Keratinocyte (primary cell): Measurements from ENCODE around the gene RAB11FIP3.

Source experiments
- EZH2 ChIP-seq: IDR thresholded peaks from one replicate; pipeline ENCODE4 v1.6.1; 2012; ENCODE audit warnings: inconsistent platforms, mild to moderate bottlenecking, low read length, moderate library complexity
- TF ChIP-seq, protein P1 (sequence below), 3 experiments: IDR thresholded peaks in 1 of 3; conservative IDR thresholded peaks in 1 of 3; optimal IDR thresholded peaks in 1 of 3; 2 replicates in 2 of 3; 3 replicates in 1 of 3; pipeline versions ENCODE3 to v1.5.1; 2011; ENCODE audit warnings: low read length in 3 of 3, mild to moderate bottlenecking in 3 of 3, moderate library complexity in 2 of 3, control low read depth in 1 of 3, inconsistent platforms in 1 of 3; ENCODE audit not compliant: insufficient read depth in 2 of 3; ENCODE audit errors: extremely low read depth in 1 of 3

DNA sequence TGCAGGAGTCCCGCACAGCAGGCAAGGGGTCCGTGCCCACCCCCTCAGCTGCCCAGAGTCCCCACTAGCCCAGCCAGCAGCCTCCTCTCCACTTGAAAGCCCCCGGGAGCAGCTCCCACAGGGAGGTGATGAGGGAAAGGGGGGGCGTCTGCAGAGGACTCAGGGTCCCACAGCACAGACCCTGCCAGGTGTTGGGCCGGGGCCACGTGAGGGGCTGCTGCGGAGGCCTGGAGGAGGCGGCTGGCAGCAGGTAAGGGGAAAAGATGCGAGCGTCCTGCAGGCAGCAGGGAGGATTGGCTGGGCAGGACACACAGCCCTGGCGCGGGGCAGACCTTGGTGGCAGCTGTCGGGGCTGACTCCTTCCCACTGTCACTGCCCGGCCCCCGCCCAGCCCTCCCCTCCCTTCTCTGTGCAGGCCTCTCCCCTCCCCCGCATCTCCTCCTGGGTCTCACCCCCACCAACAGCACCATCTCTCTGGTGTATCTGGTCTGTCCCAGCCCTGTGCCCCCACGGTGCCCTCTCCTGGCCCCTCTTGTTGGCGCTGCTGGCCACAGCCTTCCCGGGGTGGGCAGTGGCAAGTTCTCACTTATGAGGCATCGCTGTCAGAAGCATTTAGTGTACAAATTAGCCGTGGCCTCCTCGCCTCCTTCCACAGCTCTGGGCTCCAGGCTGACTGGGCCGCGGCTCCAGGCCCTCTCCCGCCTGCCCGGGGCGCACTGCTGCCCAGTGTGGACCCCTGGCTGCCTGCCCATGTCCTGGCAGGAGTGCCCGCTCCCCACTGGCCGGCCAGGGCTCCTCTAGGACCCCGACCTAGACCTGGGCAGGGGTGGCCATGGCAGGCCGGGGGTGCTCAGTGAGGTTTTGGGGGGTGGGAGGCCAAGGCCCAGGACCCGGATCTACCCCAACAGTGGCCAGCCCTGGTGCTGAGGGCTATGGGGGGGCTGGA is 130.4 kb downstream of the RAB11FIP3 start:
- TF ChIP-seq, protein P1, sequence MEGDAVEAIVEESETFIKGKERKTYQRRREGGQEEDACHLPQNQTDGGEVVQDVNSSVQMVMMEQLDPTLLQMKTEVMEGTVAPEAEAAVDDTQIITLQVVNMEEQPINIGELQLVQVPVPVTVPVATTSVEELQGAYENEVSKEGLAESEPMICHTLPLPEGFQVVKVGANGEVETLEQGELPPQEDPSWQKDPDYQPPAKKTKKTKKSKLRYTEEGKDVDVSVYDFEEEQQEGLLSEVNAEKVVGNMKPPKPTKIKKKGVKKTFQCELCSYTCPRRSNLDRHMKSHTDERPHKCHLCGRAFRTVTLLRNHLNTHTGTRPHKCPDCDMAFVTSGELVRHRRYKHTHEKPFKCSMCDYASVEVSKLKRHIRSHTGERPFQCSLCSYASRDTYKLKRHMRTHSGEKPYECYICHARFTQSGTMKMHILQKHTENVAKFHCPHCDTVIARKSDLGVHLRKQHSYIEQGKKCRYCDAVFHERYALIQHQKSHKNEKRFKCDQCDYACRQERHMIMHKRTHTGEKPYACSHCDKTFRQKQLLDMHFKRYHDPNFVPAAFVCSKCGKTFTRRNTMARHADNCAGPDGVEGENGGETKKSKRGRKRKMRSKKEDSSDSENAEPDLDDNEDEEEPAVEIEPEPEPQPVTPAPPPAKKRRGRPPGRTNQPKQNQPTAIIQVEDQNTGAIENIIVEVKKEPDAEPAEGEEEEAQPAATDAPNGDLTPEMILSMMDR (optimal IDR thresholded peaks at IDR 0.05 in 1 of 3, IDR thresholded peaks at IDR 0.05 in 1 of 3, conservative IDR thresholded peaks at IDR 0.05 in 1 of 3; ENCODE audit: extremely low read depth in 1 of 3, insufficient read depth in 2 of 3, low read length in 3 of 3), result peak in 1 of 3 experiments; percentile 47
- no peak for TF ChIP-seq EZH2
